ENCODE results near the gene SPATA24. TPM values are rescaled to one million over a fixed set of nuclear protein-coding genes. Genes with fewer than 3 reads are reported as not detected.
A peak's percentile ranks its signal among the peaks of the same experiment; 100 is the strongest.

SPATA24 gene
- total and polyA plus RNA-seq, 8 donors: 3.6 to 10.3 (median 8.4) TPM

DNA sequence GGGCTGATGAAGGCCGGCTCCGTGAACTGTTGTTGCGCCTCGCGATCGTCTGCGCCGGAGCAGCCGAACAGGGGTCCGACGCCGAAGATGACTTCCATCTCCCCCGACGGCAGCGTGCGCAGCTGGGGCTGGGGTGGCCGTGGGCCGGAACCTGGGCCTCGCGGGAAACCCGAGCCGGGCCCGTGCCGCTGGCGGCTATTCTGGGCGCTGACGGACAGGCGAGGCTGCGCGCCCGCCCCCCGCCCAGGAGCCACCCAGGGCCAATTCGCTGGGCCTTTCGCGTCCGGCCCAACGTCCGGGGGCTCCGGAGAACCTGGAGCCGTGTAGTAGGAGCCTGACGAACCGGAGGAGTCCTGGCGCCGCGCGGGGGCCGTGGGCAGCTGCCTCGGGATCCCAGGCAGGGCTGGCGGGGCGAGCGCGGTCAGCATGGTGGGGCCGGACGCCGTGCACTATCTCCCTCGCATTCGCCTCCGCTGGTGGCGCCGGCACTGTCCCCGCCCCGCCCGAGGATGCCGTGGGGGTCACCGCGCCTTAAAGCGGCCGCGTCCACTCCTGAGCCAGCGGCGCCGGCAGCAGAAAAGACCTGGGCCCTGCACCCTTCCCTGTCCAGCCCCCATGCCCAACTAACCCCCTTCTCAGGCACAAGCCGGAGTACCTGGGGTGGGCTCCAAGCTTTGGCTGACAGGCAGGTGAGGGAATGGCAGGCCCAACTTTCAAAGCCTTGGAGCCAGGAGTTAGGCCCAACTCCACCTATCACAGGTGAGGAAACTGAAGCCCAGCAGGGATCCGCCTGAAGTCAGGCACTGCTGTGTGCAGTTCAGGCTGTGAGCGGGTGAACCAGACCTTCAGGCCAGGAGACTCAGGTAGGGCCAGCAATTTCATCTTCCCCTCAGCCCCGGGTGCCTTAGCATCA is 9.0 kb downstream of the SPATA24 start, which contains the start of gene PROB1:
Gene PROB1 (minus strand): TSS at position 451 of the 913 bp plus-strand sequence. CDS start 23 bp downstream, at position 428.
- TF ChIP-seq, protein P1, sequence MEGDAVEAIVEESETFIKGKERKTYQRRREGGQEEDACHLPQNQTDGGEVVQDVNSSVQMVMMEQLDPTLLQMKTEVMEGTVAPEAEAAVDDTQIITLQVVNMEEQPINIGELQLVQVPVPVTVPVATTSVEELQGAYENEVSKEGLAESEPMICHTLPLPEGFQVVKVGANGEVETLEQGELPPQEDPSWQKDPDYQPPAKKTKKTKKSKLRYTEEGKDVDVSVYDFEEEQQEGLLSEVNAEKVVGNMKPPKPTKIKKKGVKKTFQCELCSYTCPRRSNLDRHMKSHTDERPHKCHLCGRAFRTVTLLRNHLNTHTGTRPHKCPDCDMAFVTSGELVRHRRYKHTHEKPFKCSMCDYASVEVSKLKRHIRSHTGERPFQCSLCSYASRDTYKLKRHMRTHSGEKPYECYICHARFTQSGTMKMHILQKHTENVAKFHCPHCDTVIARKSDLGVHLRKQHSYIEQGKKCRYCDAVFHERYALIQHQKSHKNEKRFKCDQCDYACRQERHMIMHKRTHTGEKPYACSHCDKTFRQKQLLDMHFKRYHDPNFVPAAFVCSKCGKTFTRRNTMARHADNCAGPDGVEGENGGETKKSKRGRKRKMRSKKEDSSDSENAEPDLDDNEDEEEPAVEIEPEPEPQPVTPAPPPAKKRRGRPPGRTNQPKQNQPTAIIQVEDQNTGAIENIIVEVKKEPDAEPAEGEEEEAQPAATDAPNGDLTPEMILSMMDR (IDR thresholded peaks at IDR 0.05): no peak
- DNase-seq: peak in 1 of 4 donors; percentile 10
- intact Hi-C loops (cut with DNase I): no loop called here
- ATAC-seq: peak; percentile 8
- Histone ChIP-seq H3K4me1 (peaks cover 15 to 40% of the 10 kb centered on the region in 2 donors), H3K9me3 (no peaks in the 10 kb centered on the region), H3K36me3 (no peaks in the 10 kb centered on the region), H3K27ac (peak within 1 kb of the TSS in 1 of 2 donors; percentile 23), H3K4me3 (peak within 1 kb of the TSS; percentile 35 to 67), H3K27me3 (peaks cover 16 to 42% of the 10 kb centered on the region in 2 donors)

DNA sequence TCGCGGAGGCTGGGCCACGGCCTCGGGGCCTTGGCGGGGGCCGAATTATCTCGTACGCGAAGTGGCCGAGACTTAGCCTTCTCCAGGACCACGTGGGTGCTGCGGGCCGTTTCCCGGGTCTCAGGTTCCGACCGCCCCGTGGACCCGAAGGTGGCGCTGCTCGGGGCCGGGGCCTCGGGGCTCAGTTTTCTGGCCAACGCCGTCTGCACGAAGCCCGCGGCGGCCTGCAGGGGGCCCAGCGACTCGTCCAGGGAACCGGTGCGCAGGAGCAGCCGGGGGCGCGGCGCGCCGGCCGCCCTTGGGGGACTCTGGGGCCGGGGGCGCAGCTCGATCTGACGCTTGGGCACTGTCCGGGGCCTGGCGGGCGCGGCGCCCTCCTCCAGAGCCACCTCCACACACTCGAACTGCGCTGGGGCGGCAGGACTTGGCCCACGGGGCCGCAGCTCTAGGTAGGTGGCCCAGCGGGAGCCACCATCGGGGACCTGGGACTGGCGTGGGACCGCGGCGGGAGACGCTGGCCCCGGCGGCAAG is 9.7 kb downstream of the SPATA24 start:
- Histone ChIP-seq H3K4me3 (peak overlapping the region; percentile 35 to 67), H3K9me3 (no peaks in the 10 kb centered on the region), H3K4me1 (peaks cover 15 to 41% of the 10 kb centered on the region in 2 donors), H3K27ac (no peak overlapping the region), H3K27me3 (peaks cover 16 to 42% of the 10 kb centered on the region in 2 donors), H3K36me3 (no peaks in the 10 kb centered on the region)
- TF ChIP-seq, protein P1 (IDR thresholded peaks at IDR 0.05): peak in 1 of 2 donors; percentile 65
- peak in 3 of 4 donors; percentile 24 to 87 (median 48) for DNase-seq
- ATAC-seq: peak; percentile 52
- intact Hi-C loops (cut with DNase I): no loop called here

DNA sequence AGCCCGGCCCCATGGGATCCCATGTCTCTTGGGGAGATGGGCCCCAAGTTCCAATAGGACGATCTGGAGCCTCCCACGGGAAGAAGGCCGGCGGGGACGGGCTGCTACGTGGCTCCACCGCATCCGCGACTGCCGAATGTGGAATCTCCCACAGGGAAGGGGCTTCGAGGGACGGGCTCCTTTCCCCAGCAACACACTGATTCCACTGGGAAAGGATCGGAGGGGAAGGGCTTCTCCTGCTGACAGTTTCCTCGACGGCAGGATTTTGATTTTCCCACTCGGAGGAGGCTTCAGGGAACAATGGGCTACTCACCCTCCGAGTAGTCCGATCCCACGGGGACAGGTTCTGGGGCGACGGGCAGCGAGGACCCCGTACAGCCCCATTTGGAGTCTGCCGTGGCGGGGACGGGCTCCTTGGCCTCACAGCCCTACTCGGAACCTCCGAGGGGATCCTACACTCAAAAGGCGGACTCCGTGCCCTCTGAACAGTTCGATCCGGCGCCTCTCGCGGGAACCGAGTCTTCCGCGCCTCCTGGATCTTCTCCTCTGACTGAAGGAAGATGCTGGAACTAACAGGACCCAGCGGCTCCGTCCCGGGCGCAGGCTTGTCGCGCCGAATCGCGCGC is 10.3 kb downstream of the SPATA24 start:
- no peaks in the 10 kb centered on the region for H3K36me3 ChIP-seq
- intact Hi-C loops (cut with DNase I): no loop called here
- TF ChIP-seq, protein P1 (IDR thresholded peaks at IDR 0.05): no peak
- H3K4me1 ChIP-seq: peaks cover 15 to 47% of the 10 kb centered on the region in 2 donors
- ATAC-seq (no peak), DNase-seq (peak in 1 of 4 donors; percentile 9)
- no peaks in the 10 kb centered on the region for H3K9me3 ChIP-seq
- peak overlapping the region; percentile 35 to 67 for H3K4me3 ChIP-seq
- peaks cover 16 to 42% of the 10 kb centered on the region in 2 donors for H3K27me3 ChIP-seq
- no peak overlapping the region for H3K27ac ChIP-seq

DNA sequence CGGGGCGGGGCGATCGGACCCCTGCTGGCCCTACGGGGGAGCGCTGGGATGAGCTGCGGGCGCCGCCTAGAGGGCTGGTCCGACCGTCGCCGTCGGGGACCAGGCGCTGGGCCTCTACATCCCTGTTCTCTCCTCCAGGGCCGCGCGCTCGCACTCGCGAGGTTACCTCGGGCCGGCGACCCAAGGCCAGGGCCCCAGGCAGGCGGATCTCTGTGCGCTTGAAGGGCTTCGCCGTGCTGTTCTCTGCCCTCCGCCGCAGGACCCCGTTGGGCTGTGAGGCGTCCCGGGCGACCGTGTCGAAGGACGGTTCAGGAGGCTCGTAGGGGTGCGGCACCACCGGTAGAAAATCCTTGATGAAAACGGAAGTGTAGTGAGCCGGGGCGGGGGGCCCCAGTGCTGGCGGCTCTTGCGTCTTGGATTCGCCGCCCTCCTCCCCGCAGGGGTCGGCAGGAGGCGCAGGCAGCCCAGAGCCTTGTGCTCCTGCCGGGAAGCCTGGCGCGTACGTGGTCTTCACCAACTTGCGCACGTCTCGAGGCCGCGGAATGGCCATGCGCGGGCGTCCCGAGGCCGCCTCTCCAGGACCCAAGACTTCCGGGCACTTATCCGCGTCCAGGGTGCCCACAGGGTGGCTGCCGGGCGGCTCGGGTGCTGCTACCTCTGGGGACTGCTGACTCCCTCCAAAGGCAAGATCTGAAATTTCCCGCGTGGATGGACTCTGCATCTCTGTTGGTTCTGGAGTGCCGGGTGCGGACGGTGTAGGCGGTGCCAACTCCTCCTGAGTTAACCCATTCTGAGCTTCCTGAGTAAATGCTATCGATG is 11.0 kb downstream of the SPATA24 start:
- no peaks in the 10 kb centered on the region for H3K9me3 ChIP-seq
- peaks cover 15 to 54% of the 10 kb centered on the region in 2 donors for H3K4me1 ChIP-seq
- peak; percentile 37 to 95 (median 66) for DNase-seq

More for the DNA sequence above, 11.0 kb downstream of the SPATA24 start:
- Histone ChIP-seq H3K27ac (peak overlapping the region in 1 of 2 donors; percentile 13), H3K27me3 (peaks cover 16 to 42% of the 10 kb centered on the region in 2 donors), H3K36me3 (no peaks in the 10 kb centered on the region), H3K4me3 (peak overlapping the region; percentile 35 to 67)
- peak; percentile 68 for ATAC-seq
- intact Hi-C loops (cut with DNase I): no loop called here
- TF ChIP-seq, protein P1 (IDR thresholded peaks at IDR 0.05): peak; percentile 29 to 69

Data from left lung (tissue), 10 donors.